ENCODE data around the gene SLC22A7. TPM values are rescaled to one million over a fixed set of nuclear protein-coding genes. Genes with fewer than 3 reads are reported as not detected.
"Not testable (repeated sequence)": the region's sequence is repeated elsewhere in the genome, so short reads cannot be mapped to it uniquely, and the experiment has no call there.

The SLC22A7 gene
- polyA plus RNA-seq, 4 donors, result 0.10 to 0.50 TPM; not detected in 2

- no peaks in the 10 kb centered on the region for H3K27me3 ChIP-seq (ENCODE audit: control insufficient read depth in 3 of 3, insufficient read depth in 3 of 3, low read length in 3 of 3)
- peak; percentile 55 to 64 for DNase-seq
- H3K36me3 ChIP-seq (ENCODE audit: control insufficient read depth in 3 of 3, insufficient read depth in 2 of 3, low read depth in 1 of 3, low read length in 3 of 3), result peaks cover 5 to 21% (median 8%) of the 10 kb centered on the region in 3 donors
- peaks cover 2 to 30% (median 5%) of the 10 kb centered on the region in 3 donors for H3K4me1 ChIP-seq (ENCODE audit: control insufficient read depth in 3 of 3, insufficient read depth in 2 of 3, low read depth in 1 of 3, low read length in 2 of 3)
- H3K4me3 ChIP-seq (ENCODE audit: low read depth in 1 of 3, low read length in 3 of 3), result no peak overlapping the region
- 19 to 70% (median 37%) methylated on average over 3 of the region's 3 CpGs for WGBS, 3 donors
- no peaks in the 10 kb centered on the region for H3K9me3 ChIP-seq (ENCODE audit: control insufficient read depth in 2 of 2, insufficient read depth in 1 of 2, low read depth in 1 of 2, low read length in 1 of 2)
- no peak for FAIRE-seq
- peak overlapping the region in 2 of 3 donors; percentile 49 to 75 for H3K27ac ChIP-seq (ENCODE audit: low read depth in 1 of 3, low read length in 2 of 3)
Observed at GRCh38 chr6:43335469-43335868, 37.4 kb downstream of the SLC22A7 start.

DNA sequence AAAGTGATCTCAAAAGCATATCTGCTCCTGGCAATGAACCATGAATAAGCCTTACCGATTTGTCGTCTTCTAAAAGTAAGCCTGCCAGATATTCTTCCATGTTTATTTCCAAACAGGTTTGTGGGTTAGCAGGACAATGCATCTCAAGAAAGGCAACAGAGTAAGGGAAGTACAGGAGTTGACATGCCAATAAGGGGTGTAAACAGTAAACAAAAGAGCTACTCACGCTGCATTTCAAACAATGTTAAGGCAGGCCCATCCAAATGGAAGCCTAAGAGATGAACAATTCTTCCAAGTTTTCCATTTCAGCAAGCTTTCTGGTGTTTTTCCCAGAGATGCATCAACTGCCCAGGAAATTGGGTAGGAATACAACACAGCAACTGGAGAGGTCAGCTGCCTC lies 38.3 kb downstream of the SLC22A7 start:
- no peaks in the 10 kb centered on the region for H3K27me3 ChIP-seq (ENCODE audit: control insufficient read depth in 3 of 3, insufficient read depth in 3 of 3, low read length in 3 of 3)
- WGBS, 3 donors, result 58 to 82% (median 71%) methylated on average over 3 of the region's 3 CpGs
- H3K4me1 ChIP-seq (ENCODE audit: control insufficient read depth in 3 of 3, insufficient read depth in 2 of 3, low read depth in 1 of 3, low read length in 2 of 3), result peaks cover 2 to 30% (median 5%) of the 10 kb centered on the region in 3 donors
- no peaks in the 10 kb centered on the region for H3K9me3 ChIP-seq (ENCODE audit: control insufficient read depth in 2 of 2, insufficient read depth in 1 of 2, low read depth in 1 of 2, low read length in 1 of 2)
- H3K36me3 ChIP-seq (ENCODE audit: control insufficient read depth in 3 of 3, insufficient read depth in 2 of 3, low read depth in 1 of 3, low read length in 3 of 3), result peaks cover 5 to 24% (median 12%) of the 10 kb centered on the region in 3 donors
- FAIRE-seq, result no peak
- no peak for DNase-seq
- no peak overlapping the region for H3K4me3 ChIP-seq (ENCODE audit: low read depth in 1 of 3, low read length in 3 of 3)
- peak overlapping the region in 1 of 3 donors; percentile 4 for H3K27ac ChIP-seq (ENCODE audit: low read depth in 1 of 3, low read length in 2 of 3)

DNA sequence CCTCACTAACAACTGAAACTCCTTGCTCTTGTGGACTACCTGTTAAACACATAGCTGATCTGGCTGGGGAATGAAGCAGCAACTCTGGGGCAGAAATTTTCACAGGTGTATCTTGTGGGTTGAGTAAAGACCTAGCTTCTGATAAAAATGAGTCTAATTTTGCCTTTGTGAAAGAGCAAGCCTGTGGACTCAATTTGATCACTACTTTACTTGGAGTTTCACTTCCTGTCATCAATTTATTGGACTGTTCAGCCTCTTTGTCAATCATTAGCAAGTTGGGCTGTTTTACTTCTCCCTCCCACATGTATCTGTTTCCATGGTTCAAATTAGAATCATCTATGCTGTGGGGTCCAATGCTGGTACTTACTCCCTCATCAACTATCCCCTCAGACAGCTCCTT lies 40.2 kb downstream of the SLC22A7 start:
- H3K27ac ChIP-seq (ENCODE audit: low read depth in 1 of 3, low read length in 2 of 3), result no peak overlapping the region
- FAIRE-seq (no peak), DNase-seq (peak in 1 of 2 donors; percentile 19)
- no peak overlapping the region for H3K4me3 ChIP-seq (ENCODE audit: low read depth in 1 of 3, low read length in 3 of 3)
- H3K27me3 ChIP-seq (ENCODE audit: control insufficient read depth in 3 of 3, insufficient read depth in 3 of 3, low read length in 3 of 3), result no peaks in the 10 kb centered on the region
- H3K4me1 ChIP-seq (ENCODE audit: control insufficient read depth in 3 of 3, insufficient read depth in 2 of 3, low read depth in 1 of 3, low read length in 2 of 3), result peaks cover 2 to 30% (median 5%) of the 10 kb centered on the region in 3 donors
- no peaks in the 10 kb centered on the region for H3K9me3 ChIP-seq (ENCODE audit: control insufficient read depth in 2 of 2, insufficient read depth in 1 of 2, low read depth in 1 of 2, low read length in 1 of 2)
- peaks cover 9 to 34% (median 15%) of the 10 kb centered on the region in 3 donors for H3K36me3 ChIP-seq (ENCODE audit: control insufficient read depth in 3 of 3, insufficient read depth in 2 of 3, low read depth in 1 of 3, low read length in 3 of 3)

DNA sequence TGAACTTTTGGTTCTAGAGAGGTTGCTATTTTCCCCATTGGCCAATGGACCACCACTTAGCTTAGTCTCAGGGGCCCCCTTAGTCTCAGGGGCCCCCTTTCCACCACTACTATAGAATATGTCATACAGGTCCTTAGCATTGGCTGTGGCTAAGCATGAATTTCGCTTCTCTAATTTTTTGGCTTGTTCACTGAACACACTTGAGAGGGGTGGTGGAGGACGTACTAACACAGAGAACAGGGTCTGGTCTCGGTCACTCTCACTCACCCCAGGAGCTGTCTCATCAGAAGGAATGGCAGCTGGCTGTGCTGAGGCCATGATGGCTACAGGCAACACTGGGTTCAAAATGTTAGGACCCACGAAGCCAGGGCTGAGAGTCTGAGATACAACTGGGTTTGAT lies 41.1 kb downstream of the SLC22A7 start:
- no peaks in the 10 kb centered on the region for H3K27me3 ChIP-seq (ENCODE audit: control insufficient read depth in 3 of 3, insufficient read depth in 3 of 3, low read length in 3 of 3)
- H3K4me1 ChIP-seq (ENCODE audit: control insufficient read depth in 3 of 3, insufficient read depth in 2 of 3, low read depth in 1 of 3, low read length in 2 of 3), result peaks cover 2 to 25% (median 5%) of the 10 kb centered on the region in 3 donors
- DNase-seq, result no peak
- H3K36me3 ChIP-seq (ENCODE audit: control insufficient read depth in 3 of 3, insufficient read depth in 2 of 3, low read depth in 1 of 3, low read length in 3 of 3), result peaks cover 9 to 36% (median 17%) of the 10 kb centered on the region in 3 donors
- H3K9me3 ChIP-seq (ENCODE audit: control insufficient read depth in 2 of 2, insufficient read depth in 1 of 2, low read depth in 1 of 2, low read length in 1 of 2), result no peaks in the 10 kb centered on the region
- no peak overlapping the region for H3K27ac ChIP-seq (ENCODE audit: low read depth in 1 of 3, low read length in 2 of 3)
- no peak for FAIRE-seq
- H3K4me3 ChIP-seq (ENCODE audit: low read depth in 1 of 3, low read length in 3 of 3), result no peak overlapping the region
- WGBS, 3 donors, result 91 to 98% (median 92%) methylated on average over 4 of the region's 4 CpGs

- not testable (repeated sequence) for H3K27ac ChIP-seq (ENCODE audit: low read depth in 1 of 3, low read length in 2 of 3); H3K4me3 ChIP-seq (ENCODE audit: low read depth in 1 of 3, low read length in 3 of 3); H3K27me3 ChIP-seq (ENCODE audit: control insufficient read depth in 3 of 3, insufficient read depth in 3 of 3, low read length in 3 of 3); H3K4me1 ChIP-seq (ENCODE audit: control insufficient read depth in 3 of 3, insufficient read depth in 2 of 3, low read depth in 1 of 3, low read length in 2 of 3); FAIRE-seq; H3K9me3 ChIP-seq (ENCODE audit: control insufficient read depth in 2 of 2, insufficient read depth in 1 of 2, low read depth in 1 of 2, low read length in 1 of 2); DNase-seq
- H3K36me3 ChIP-seq (ENCODE audit: control insufficient read depth in 3 of 3, insufficient read depth in 2 of 3, low read depth in 1 of 3, low read length in 3 of 3), result peaks cover 6 to 41% (median 12%) of the 10 kb centered on the region in 3 donors
- WGBS, 3 donors, result 94 to 96% (median 96%) methylated on average over 11 of the region's 11 CpGs
Observed at GRCh38 chr6:43346243-43346642, 48.2 kb downstream of the SLC22A7 start.

- Histone ChIP-seq H3K36me3 (ENCODE audit: control insufficient read depth in 3 of 3, insufficient read depth in 2 of 3, low read depth in 1 of 3, low read length in 3 of 3) (peaks cover 5 to 43% (median 12%) of the 10 kb centered on the region in 3 donors), H3K4me1 (ENCODE audit: control insufficient read depth in 3 of 3, insufficient read depth in 2 of 3, low read depth in 1 of 3, low read length in 2 of 3) (no peaks in the 10 kb centered on the region), H3K4me3 (ENCODE audit: low read depth in 1 of 3, low read length in 3 of 3) (no peak overlapping the region), H3K9me3 (ENCODE audit: control insufficient read depth in 2 of 2, insufficient read depth in 1 of 2, low read depth in 1 of 2, low read length in 1 of 2) (no peaks in the 10 kb centered on the region), H3K27ac (ENCODE audit: low read depth in 1 of 3, low read length in 2 of 3) (no peak overlapping the region), H3K27me3 (ENCODE audit: control insufficient read depth in 3 of 3, insufficient read depth in 3 of 3, low read length in 3 of 3) (no peaks in the 10 kb centered on the region)
- FAIRE-seq (no peak), DNase-seq (no peak)
- WGBS, 3 donors, result 69 to 86% (median 81%) methylated on average over 3 of the region's 3 CpGs
Observed at GRCh38 chr6:43347021-43347420, 49.0 kb downstream of the SLC22A7 start.

DNA sequence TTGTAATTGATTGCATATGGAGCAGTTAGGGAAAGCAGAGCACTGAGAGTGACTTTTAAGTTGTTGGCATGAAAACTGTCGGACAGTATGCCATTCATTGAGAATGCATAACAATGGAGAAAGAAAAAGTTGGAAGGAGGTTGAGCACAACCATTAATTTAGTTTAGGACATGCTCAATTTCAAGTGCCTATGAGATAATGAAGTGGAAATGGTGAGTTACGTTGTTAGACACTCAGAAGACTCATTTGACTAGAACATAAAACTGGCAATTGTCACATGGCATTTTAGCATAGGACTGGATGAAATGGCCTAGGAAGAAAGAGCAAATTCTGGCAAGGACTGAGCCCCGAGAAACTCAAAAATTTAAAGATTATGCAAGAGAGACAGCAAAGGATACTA lies 49.4 kb downstream of the SLC22A7 start:
- Histone ChIP-seq H3K36me3 (ENCODE audit: control insufficient read depth in 3 of 3, insufficient read depth in 2 of 3, low read depth in 1 of 3, low read length in 3 of 3) (peaks cover 3 to 39% (median 10%) of the 10 kb centered on the region in 3 donors), H3K4me1 (ENCODE audit: control insufficient read depth in 3 of 3, insufficient read depth in 2 of 3, low read depth in 1 of 3, low read length in 2 of 3) (no peaks in the 10 kb centered on the region), H3K27me3 (ENCODE audit: control insufficient read depth in 3 of 3, insufficient read depth in 3 of 3, low read length in 3 of 3) (no peaks in the 10 kb centered on the region), H3K9me3 (ENCODE audit: control insufficient read depth in 2 of 2, insufficient read depth in 1 of 2, low read depth in 1 of 2, low read length in 1 of 2) (no peaks in the 10 kb centered on the region), H3K27ac (ENCODE audit: low read depth in 1 of 3, low read length in 2 of 3) (no peak overlapping the region), H3K4me3 (ENCODE audit: low read depth in 1 of 3, low read length in 3 of 3) (no peak overlapping the region)
- FAIRE-seq (no peak), DNase-seq (no peak)
- WGBS, 3 donors, result 92 to 96% (median 93%) methylated on average over 3 of the region's 3 CpGs

GRCh38 chr6:43351951-43352350 lies 53.9 kb downstream of the SLC22A7 start:
- not testable (repeated sequence) for H3K4me1 ChIP-seq (ENCODE audit: control insufficient read depth in 3 of 3, insufficient read depth in 2 of 3, low read depth in 1 of 3, low read length in 2 of 3); H3K4me3 ChIP-seq (ENCODE audit: low read depth in 1 of 3, low read length in 3 of 3); FAIRE-seq; H3K27me3 ChIP-seq (ENCODE audit: control insufficient read depth in 3 of 3, insufficient read depth in 3 of 3, low read length in 3 of 3); H3K9me3 ChIP-seq (ENCODE audit: control insufficient read depth in 2 of 2, insufficient read depth in 1 of 2, low read depth in 1 of 2, low read length in 1 of 2); DNase-seq; H3K27ac ChIP-seq (ENCODE audit: low read depth in 1 of 3, low read length in 2 of 3)
- H3K36me3 ChIP-seq (ENCODE audit: control insufficient read depth in 3 of 3, insufficient read depth in 2 of 3, low read depth in 1 of 3, low read length in 3 of 3), result peaks cover 8 to 40% (median 12%) of the 10 kb centered on the region in 3 donors
- WGBS, 3 donors, result 94 to 96% (median 95%) methylated on average over 5 of the region's 5 CpGs

Data from small intestine (tissue), 7 donors.